Prostate gland (tissue), 2 donors: ENCODE results near the gene LRRC4C. TPM values are rescaled to one million over a fixed set of nuclear protein-coding genes. Genes with fewer than 3 reads are reported as not detected.
"Not testable (repeated sequence)": the region's sequence is repeated elsewhere in the genome, so short reads cannot be mapped to it uniquely, and the experiment has no call there.

Experiments used
- DNase-seq: peaks from one replicate; pipeline ENCODE4 v3.0.0-alpha.2; 2019; ENCODE audit warnings: low spot score
- H3K27ac ChIP-seq, 2 donors: fragments of 200-600 bp; sonication (generic); 2 replicates each; pipeline ENCODE4 v1.5.1; 2017 to 2019
- H3K27me3 ChIP-seq: fragments of 200-600 bp; sonication (generic); replicated peaks from 2 replicates; pipeline ENCODE4 v1.5.1; 2019; ENCODE audit not compliant: insufficient read depth
- H3K36me3 ChIP-seq, 2 donors: fragments of 200-600 bp; sonication (generic); 1 replicate in 1 of 2; 2 replicates in 1 of 2; pipeline versions ENCODE4 v1.5.1 to v1.8.1; 2017 to 2019
- H3K4me1 ChIP-seq: fragments of 200-600 bp; sonication (generic); replicated peaks from 2 replicates; pipeline ENCODE4 v1.5.1; 2019
- H3K4me3 ChIP-seq, 2 donors: fragments of 200-600 bp; sonication (generic); 2 replicates each; pipeline ENCODE4 v1.5.1; 2017 to 2019
- H3K9me3 ChIP-seq: fragments of 200-600 bp; sonication (generic); 2 replicates; pipeline ENCODE4 v1.5.1; 2017
- CTCF ChIP-seq, 4 experiments: fragments of 200-600 bp in 2 of 4; fragments of 450-650 bp in 2 of 4; sonication (generic) in 2 of 4; IDR thresholded peaks; 1 replicate in 3 of 4; 2 replicates in 1 of 4; pipeline ENCODE4 v1.5.1; 2016 to 2019; ENCODE audit warnings: antibody characterized with exemption in 4 of 4, mild to moderate bottlenecking in 2 of 4, moderate library complexity in 2 of 4
- POLR2A ChIP-seq: fragments of 450-650 bp; IDR thresholded peaks from one replicate; pipeline ENCODE4 v1.6.1; 2016; ENCODE audit warnings: antibody characterized with exemption, mild to moderate bottlenecking
- POLR2AphosphoS5 ChIP-seq: sonication (generic); formaldehyde crosslinking; IDR thresholded peaks from one replicate; pipeline ENCODE4 v1.6.1; 2017; ENCODE audit warnings: antibody characterized with exemption
- WGBS: methylation state at CpG from one replicate; pipeline ENCODE4 v1.1.5; 2018; 5-methylcytosine and 5-hydroxymethylcytosine counted together
- intact Hi-C: fragments of 100-400 bp; cut with DNase I; formaldehyde crosslinking; loops from one replicate; pipeline ENCODE4 v1.14.2; 2022
- total RNA-seq, 2 donors: library from RNA; depleted of rRNA; stranded (reverse); fragments of >200 nt; gene quantifications; one replicate each; pipeline ENCODE4 v1.1.0, GENCODE V29; 2016

The LRRC4C gene
- total RNA-seq, 2 donors from 2014 or later: 0.28 TPM; not detected in 1

GRCh38 chr11:40178470-40178869 lies 1281.0 kb downstream of the LRRC4C start:
- no peaks in the 10 kb centered on the region for H3K9me3 ChIP-seq
- no peaks in the 10 kb centered on the region for H3K4me1 ChIP-seq
- WGBS: 90% methylated on average over 2 of the region's 2 CpGs
- H3K27me3 ChIP-seq: no peaks in the 10 kb centered on the region
- intact Hi-C loops: no loop called here
- no peak overlapping the region for H3K4me3 ChIP-seq
- no peak overlapping the region for H3K27ac ChIP-seq
- DNase-seq: no peak
- no peaks in the 10 kb centered on the region for H3K36me3 ChIP-seq
- no peak for TF ChIP-seq POLR2AphosphoS5
- no peak for TF ChIP-seq POLR2A
- TF ChIP-seq CTCF (IDR thresholded peaks at IDR 0.05): no peak

GRCh38 chr11:40175980-40176379 lies 1283.5 kb downstream of the LRRC4C start:
- DNase-seq: no peak
- Histone ChIP-seq H3K27me3 (no peaks in the 10 kb centered on the region), H3K4me3 (no peak overlapping the region), H3K27ac (no peak overlapping the region), H3K36me3 (no peaks in the 10 kb centered on the region), H3K4me1 (no peaks in the 10 kb centered on the region), H3K9me3 (no peaks in the 10 kb centered on the region)
- no peak for TF ChIP-seq POLR2AphosphoS5
- no peak for TF ChIP-seq POLR2A
- TF ChIP-seq CTCF (IDR thresholded peaks at IDR 0.05): no peak
- intact Hi-C loops: no loop called here
- WGBS: 95% methylated on average over 3 of the region's 3 CpGs

GRCh38 chr11:40170078-40170477 lies 1289.4 kb downstream of the LRRC4C start:
- Histone ChIP-seq H3K27ac (no peak overlapping the region), H3K27me3 (no peaks in the 10 kb centered on the region), H3K9me3 (no peaks in the 10 kb centered on the region), H3K36me3 (no peaks in the 10 kb centered on the region), H3K4me3 (no peak overlapping the region), H3K4me1 (no peaks in the 10 kb centered on the region)
- intact Hi-C loops: no loop called here
- TF ChIP-seq POLR2A (no peak), CTCF (IDR thresholded peaks at IDR 0.05) (no peak), POLR2AphosphoS5 (no peak)
- DNase-seq: no peak
- WGBS: 15% methylated on average over 2 of the region's 2 CpGs

GRCh38 chr11:40168414-40168813 lies 1291.0 kb downstream of the LRRC4C start:
- TF ChIP-seq POLR2AphosphoS5: no peak
- no peak for TF ChIP-seq POLR2A
- TF ChIP-seq CTCF (IDR thresholded peaks at IDR 0.05): no peak
- Histone ChIP-seq H3K27ac (no peak overlapping the region), H3K4me3 (no peak overlapping the region), H3K4me1 (no peaks in the 10 kb centered on the region), H3K9me3 (no peaks in the 10 kb centered on the region), H3K36me3 (no peaks in the 10 kb centered on the region), H3K27me3 (no peaks in the 10 kb centered on the region)
- no peak for DNase-seq
- intact Hi-C loops: no loop called here
- WGBS: 92% methylated on average over 1 of the region's 1 CpG

GRCh38 chr11:40167805-40168204 lies 1291.6 kb downstream of the LRRC4C start:
- intact Hi-C loops, H3K9me3 ChIP-seq, DNase-seq, H3K27ac ChIP-seq, H3K36me3 ChIP-seq, H3K4me3 ChIP-seq, H3K27me3 ChIP-seq, H3K4me1 ChIP-seq: not testable (repeated sequence)
- 93% methylated on average over 5 of the region's 5 CpGs for WGBS
